ENCODE data around the gene BRD9.
"Not testable (repeated sequence)": the region's sequence is repeated elsewhere in the genome, so short reads cannot be mapped to it uniquely, and the experiment has no call there.

The BRD9 gene

DNA sequence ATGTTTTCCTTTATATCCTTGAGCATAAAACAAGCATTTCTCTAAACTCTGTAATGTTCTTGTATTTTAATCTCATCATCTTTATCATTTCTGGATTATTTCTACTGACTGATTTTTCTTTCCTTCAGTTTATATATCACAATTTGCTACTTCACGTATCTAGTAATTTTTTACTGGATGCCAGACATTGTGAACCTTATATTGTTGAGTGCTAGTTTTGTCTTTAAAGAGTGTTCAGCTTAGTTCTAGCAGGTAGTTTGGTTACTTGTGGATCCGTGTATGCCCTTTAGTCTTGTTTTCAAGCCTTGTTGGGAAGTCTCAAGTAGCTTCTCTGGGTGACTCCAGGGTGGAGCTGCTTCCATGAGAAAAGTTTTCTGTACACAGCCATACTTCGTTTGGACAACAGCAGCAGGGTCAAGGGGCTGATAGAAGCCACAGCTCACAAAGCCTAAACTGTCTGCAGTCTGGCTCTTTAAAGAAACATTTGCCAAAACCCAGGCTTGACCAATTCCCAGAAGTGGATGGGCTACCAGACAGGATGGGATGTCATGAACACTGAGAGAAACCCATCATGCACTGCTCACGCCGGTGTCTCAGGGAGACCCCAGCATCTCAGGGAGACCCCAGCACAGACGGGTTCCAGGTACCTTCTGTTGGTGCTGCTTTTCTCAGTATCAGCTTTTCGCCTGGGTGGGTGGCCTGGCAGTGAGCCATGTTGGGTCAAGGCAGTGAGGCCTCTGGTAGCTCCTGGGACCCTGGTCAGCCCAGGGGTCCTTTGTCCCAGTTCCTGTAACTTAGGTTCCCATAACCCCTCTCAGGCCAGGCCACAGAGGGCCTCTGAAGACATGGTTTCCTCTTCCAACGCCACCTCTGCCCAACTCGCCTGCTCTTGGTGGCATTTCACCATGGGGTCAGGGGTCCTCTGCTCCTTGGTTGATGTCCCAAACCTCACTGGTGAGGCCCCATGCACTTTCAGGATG, 29.1 kb upstream of the BRD9 start:
- H3K4me3 ChIP-seq (ENCODE audit: low read depth, low read length) = no peak overlapping the region
- no peak for DNase-seq (ENCODE audit: low read depth)
- TF ChIP-seq, protein P1, sequence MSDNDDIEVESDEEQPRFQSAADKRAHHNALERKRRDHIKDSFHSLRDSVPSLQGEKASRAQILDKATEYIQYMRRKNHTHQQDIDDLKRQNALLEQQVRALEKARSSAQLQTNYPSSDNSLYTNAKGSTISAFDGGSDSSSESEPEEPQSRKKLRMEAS (IDR thresholded peaks at IDR 0.05; ENCODE audit: low read depth, low read length) = no peak
- TF ChIP-seq, protein P2, sequence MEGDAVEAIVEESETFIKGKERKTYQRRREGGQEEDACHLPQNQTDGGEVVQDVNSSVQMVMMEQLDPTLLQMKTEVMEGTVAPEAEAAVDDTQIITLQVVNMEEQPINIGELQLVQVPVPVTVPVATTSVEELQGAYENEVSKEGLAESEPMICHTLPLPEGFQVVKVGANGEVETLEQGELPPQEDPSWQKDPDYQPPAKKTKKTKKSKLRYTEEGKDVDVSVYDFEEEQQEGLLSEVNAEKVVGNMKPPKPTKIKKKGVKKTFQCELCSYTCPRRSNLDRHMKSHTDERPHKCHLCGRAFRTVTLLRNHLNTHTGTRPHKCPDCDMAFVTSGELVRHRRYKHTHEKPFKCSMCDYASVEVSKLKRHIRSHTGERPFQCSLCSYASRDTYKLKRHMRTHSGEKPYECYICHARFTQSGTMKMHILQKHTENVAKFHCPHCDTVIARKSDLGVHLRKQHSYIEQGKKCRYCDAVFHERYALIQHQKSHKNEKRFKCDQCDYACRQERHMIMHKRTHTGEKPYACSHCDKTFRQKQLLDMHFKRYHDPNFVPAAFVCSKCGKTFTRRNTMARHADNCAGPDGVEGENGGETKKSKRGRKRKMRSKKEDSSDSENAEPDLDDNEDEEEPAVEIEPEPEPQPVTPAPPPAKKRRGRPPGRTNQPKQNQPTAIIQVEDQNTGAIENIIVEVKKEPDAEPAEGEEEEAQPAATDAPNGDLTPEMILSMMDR (IDR thresholded peaks at IDR 0.05; ENCODE audit: low read depth, low read length) = no peak
- TF ChIP-seq POLR2A (IDR thresholded peaks at IDR 0.05; ENCODE audit: extremely low read depth, insufficient read length) = no peak
- no peak for TF ChIP-seq MYC (IDR thresholded peaks at IDR 0.05; ENCODE audit: low read depth, low read length)

DNA sequence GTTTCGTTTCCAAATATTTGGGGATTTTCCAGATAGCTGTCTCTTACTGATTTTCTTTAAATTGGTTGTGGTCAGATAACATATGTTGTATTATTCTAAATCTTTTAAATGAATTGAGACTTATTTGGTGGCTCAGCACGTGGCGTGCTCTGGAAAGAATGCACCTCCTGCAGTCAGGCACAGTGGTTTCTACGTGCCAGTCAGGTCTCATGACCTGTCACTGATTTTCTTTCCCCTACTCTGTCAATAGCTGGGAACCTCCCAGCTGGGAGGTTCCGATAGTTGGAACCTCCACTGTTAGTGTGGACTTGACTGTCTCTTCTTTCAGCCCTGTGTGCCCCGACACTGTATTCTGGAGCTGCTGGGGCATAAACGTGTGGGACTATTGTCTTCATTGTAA, 27.7 kb upstream of the BRD9 start:
- DNase-seq (ENCODE audit: low read depth) = no peak
- TF ChIP-seq POLR2A (IDR thresholded peaks at IDR 0.05; ENCODE audit: extremely low read depth, insufficient read length) (no peak), MYC (IDR thresholded peaks at IDR 0.05; ENCODE audit: low read depth, low read length) (no peak)
- TF ChIP-seq, protein P2 (IDR thresholded peaks at IDR 0.05; ENCODE audit: low read depth, low read length) = no peak
- TF ChIP-seq, protein P1 (IDR thresholded peaks at IDR 0.05; ENCODE audit: low read depth, low read length) = no peak
- no peak overlapping the region for H3K4me3 ChIP-seq (ENCODE audit: low read depth, low read length)

DNA sequence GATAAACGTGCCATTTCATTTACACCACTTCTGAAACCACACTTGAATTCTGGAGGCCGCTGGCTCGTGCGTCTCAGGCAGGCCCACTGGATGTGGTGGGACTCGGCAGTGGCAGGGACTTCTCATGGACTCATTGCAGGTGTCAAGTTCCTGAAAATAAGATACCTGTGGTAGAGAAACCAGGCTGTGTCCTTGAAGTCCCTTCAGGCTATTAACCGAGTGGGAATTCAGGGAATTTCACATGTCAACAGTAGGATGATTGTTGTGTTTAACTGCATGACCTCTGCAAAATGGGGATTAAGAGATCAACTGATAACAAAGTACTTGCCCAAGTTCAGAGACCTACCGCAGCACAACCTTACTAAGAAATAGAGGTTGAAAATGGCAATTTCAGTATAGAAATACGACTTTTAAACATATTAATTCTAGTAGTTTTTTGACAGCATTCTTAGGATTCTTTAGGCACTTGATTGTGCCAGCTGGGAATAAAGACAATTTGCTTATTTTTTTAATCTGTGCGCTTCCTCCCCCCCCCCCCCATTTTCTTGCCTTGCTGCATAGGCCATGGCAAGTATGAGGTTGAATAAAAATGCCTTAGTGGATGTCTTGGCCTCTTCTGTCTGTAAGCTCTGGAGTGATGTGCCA, 26.9 kb upstream of the BRD9 start:
- no peak for TF ChIP-seq MYC (IDR thresholded peaks at IDR 0.05; ENCODE audit: low read depth, low read length)
- no peak for TF ChIP-seq POLR2A (IDR thresholded peaks at IDR 0.05; ENCODE audit: extremely low read depth, insufficient read length)
- H3K4me3 ChIP-seq (ENCODE audit: low read depth, low read length) = no peak overlapping the region
- DNase-seq (ENCODE audit: low read depth) = no peak

DNA sequence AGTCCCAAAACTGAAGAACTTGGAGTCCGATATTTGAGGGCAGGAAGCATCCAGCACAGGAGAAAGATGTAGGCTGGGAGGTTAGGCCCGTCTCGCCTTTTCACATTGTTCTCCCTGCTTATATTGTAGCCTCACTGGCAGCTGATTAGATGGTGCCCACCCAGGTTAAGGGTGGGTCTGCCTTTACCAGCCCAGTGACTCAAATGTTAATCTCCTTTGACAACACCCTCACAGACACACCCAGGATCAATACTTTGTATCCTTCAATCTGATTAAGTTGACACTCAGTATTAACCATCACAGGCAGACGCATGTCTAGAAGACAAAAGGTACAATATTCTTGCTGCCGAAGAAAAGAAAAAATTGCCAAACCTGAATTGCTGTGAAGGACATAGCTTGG, 26.1 kb upstream of the BRD9 start:
- H3K4me3 ChIP-seq (ENCODE audit: low read depth, low read length); DNase-seq (ENCODE audit: low read depth): not testable (repeated sequence)

DNA sequence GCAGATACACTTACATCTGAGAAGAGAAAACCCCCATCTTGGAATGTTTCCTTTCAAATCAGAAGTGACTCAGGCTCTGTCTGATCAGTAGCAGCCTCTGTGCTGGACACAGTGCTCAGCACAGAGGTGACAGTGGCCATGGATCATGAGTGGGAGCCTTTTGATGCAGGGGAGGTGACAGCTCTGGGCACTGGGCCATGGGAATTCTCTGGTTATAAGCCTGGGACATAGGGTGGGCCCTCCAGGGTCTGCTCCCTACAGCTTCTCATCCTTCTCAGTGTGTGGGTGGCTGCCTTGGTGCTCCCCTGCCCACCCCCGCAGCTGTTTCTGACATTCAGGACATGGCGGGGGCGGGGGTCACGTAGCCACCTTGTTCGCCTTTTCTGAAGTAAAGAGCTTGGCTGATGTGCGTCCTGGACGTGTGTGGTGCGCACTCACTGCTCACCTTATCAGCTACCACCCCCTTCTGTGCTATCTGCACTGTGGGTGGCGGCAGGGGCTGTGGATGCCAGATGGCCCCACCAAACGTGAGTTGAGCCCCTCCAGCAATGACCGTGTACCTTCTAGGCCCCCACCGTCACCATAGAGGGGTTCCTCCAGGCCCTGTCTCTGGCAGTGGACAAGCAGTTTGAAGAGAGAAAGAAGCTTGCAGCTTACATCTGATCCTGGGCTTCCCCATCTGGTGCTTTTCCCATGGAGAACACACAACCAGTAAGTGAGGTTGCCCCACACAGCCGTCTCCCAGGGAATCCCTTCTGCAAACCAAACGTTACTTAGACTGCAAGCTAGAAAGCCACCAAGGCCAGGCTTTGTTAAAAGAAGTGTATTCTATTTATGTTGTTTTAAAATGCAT, 24.1 kb upstream of the BRD9 start:
- TF ChIP-seq, protein P1 (IDR thresholded peaks at IDR 0.05; ENCODE audit: low read depth, low read length) = no peak
- TF ChIP-seq, protein P2 (IDR thresholded peaks at IDR 0.05; ENCODE audit: low read depth, low read length) = no peak
- TF ChIP-seq MYC (IDR thresholded peaks at IDR 0.05; ENCODE audit: low read depth, low read length) (no peak), POLR2A (IDR thresholded peaks at IDR 0.05; ENCODE audit: extremely low read depth, insufficient read length) (no peak)
- H3K4me3 ChIP-seq (ENCODE audit: low read depth, low read length) = no peak overlapping the region
- no peak for DNase-seq (ENCODE audit: low read depth)

DNA sequence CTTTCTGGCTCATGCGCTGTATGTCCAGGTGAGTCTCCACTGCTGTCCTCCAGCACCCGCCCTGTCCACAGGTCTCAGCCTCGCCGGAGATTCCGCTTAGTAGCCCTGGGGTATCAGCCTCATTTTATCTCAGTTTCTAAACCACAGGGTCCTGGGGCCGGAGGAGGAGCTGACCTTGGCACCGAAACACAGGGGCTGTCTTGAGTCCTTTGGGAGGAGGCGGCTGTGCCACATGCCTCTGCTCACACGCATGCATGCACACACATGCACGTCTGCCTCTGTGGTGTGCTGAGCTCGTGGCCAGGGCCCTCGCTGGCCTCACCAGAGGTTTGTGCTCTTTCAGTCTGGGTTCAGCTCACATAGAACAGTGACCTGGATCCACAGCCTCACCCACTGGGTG, 23.3 kb upstream of the BRD9 start:
- no peak overlapping the region for H3K4me3 ChIP-seq (ENCODE audit: low read depth, low read length)
- TF ChIP-seq, protein P1 (IDR thresholded peaks at IDR 0.05; ENCODE audit: low read depth, low read length) = no peak
- TF ChIP-seq, protein P2 (IDR thresholded peaks at IDR 0.05; ENCODE audit: low read depth, low read length) = no peak
- TF ChIP-seq POLR2A (IDR thresholded peaks at IDR 0.05; ENCODE audit: extremely low read depth, insufficient read length) (no peak), MYC (IDR thresholded peaks at IDR 0.05; ENCODE audit: low read depth, low read length) (no peak)
- no peak for DNase-seq (ENCODE audit: low read depth)

DNA sequence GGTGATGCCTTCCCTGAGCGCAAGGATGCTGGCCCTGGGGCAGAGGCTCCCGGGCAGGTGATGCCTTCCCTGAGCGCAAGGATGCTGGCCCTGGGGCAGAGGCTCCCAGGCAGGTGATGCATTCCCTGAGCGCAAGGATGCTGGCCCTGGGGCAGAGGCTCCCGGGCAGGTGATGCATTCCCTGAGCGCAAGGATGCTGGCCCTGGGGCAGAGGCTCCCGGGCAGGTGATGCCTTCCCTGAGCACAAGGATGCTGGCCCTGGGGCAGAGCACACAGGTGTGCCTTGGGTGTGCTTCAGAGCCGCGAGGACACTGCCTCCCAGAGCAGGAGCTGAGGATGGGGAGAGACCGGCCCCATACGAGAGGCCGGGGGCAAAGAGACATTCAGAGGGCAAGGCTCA, 22.7 kb upstream of the BRD9 start:
- H3K4me3 ChIP-seq (ENCODE audit: low read depth, low read length); DNase-seq (ENCODE audit: low read depth): not testable (repeated sequence)

Data from NB4 (cell line).